Smooth muscle cell of bladder (primary cell): Measurements from ENCODE around the gene C21orf58. TPM values are rescaled to one million over a fixed set of nuclear protein-coding genes. Genes with fewer than 3 reads are reported as not detected.

Experiments used
- total RNA-seq: library from RNA; depleted of rRNA; stranded (reverse); fragments of >200 nt; gene quantifications from 2 replicates; pipeline ENCODE4 v1.2.3, GENCODE V29; 2014

C21orf58 gene
- total RNA-seq: 1.4 and 1.6 TPM in 2 replicates

GRCh38 chr21:46323710-46324389 lies at the start of gene C21orf58, which contains the start of gene PCNT:
C21orf58 (minus strand) TSS chr21:46323870; CDS start chr21:46322738, 1,132 bp downstream.
PCNT (plus strand) TSS chr21:46324156; CDS start chr21:46324229, 73 bp downstream.

GRCh38 chr21:46285761-46286647 lies 37.7 kb downstream of the C21orf58 start, which contains the start of gene YBEY:
YBEY (plus strand) TSS chr21:46286342; CDS start chr21:46286914, 572 bp downstream.

GRCh38 chr21:46285206-46285661 lies 38.4 kb downstream of the C21orf58 start, which contains the start of gene MCM3AP:
MCM3AP (minus strand) TSS chr21:46285611; CDS start chr21:46285286, 325 bp downstream.

Other genes starting within 250 kb of the C21orf58 start
- gene COL6A2, start 225.8 kb downstream of the C21orf58 start, total RNA-seq: 1,324 and 1,435 TPM in 2 replicates
- gene FTCD, start 168.3 kb downstream of the C21orf58 start, total RNA-seq: 0.14 and 0.55 TPM in 2 replicates
- gene SPATC1L, start 139.4 kb downstream of the C21orf58 start, total RNA-seq: 3.4 and 7.7 TPM in 2 replicates
- gene LSS, start 95.1 kb downstream of the C21orf58 start, total RNA-seq: 123 and 162 TPM in 2 replicates
- gene MCM3AP, start 38.3 kb downstream of the C21orf58 start, total RNA-seq: 46.6 and 61.7 TPM in 2 replicates
- gene YBEY, start 37.5 kb downstream of the C21orf58 start, total RNA-seq: 13.4 and 15.7 TPM in 2 replicates
- 11.0 and 14.2 TPM in 2 replicates for gene PCNT, start 286 bp upstream of the C21orf58 start, total RNA-seq
- 12.9 and 15.1 TPM in 2 replicates for gene DIP2A, start 135.0 kb upstream of the C21orf58 start, total RNA-seq